Esophagus squamous epithelium (tissue), 4 donors: ENCODE measurements around the gene PPP1R14C.

ENCODE experiments used
- CTCF ChIP-seq, 6 experiments: fragments of 450-650 bp in 4 of 6; fragments of 200-600 bp in 2 of 6; sonication (generic) in 2 of 6; IDR thresholded peaks; one replicate each; pipeline ENCODE4 v1.5.1; 2016 to 2019; ENCODE audit warnings: antibody characterized with exemption in 6 of 6, mild to moderate bottlenecking in 4 of 6, moderate library complexity in 4 of 6
- POLR2A ChIP-seq, 4 donors: fragments of 450-650 bp; IDR thresholded peaks; one replicate each; pipeline ENCODE4 v1.6.1; 2017; ENCODE audit warnings: antibody characterized with exemption in 4 of 4, mild to moderate bottlenecking in 4 of 4, moderate library complexity in 3 of 4

- TF ChIP-seq CTCF (IDR thresholded peaks at IDR 0.05) (no peak), POLR2A (IDR thresholded peaks at IDR 0.05) (no peak)
Measured at GRCh38 chr6:150208611-150209352, 65.9 kb downstream of the PPP1R14C start.
